Endodermal cell (in vitro differentiated cells): ENCODE measurements around the gene TMED4. TPM values are rescaled to one million over a fixed set of nuclear protein-coding genes. Genes with fewer than 3 reads are reported as not detected.
"Not testable (repeated sequence)": the region's sequence is repeated elsewhere in the genome, so short reads cannot be mapped to it uniquely, and the experiment has no call there.

ENCODE experiments used
- DNase-seq: peaks from one replicate; pipeline ENCODE4 v3.0.0-alpha.2; 2017
- H3K27ac ChIP-seq: 2 replicates; pipeline ENCODE4 v1.5.1; 2013; ENCODE audit warnings: mild to moderate bottlenecking, low read depth, low read length, moderate library complexity
- H3K27me3 ChIP-seq: 2 replicates; pipeline ENCODE4 v1.6.1; 2013; ENCODE audit warnings: mild to moderate bottlenecking, low read length, moderate library complexity; ENCODE audit not compliant: insufficient read depth, control insufficient read depth, poor library complexity, severe bottlenecking
- H3K36me3 ChIP-seq: 2 replicates; pipeline ENCODE4 v1.7.0; 2013; ENCODE audit warnings: mild to moderate bottlenecking, low read length, moderate library complexity; ENCODE audit not compliant: control insufficient read depth, insufficient read depth
- H3K4me1 ChIP-seq: one replicate; pipeline ENCODE4 v1.7.0; 2013; ENCODE audit warnings: low read length; ENCODE audit not compliant: control insufficient read depth, insufficient read depth
- H3K4me3 ChIP-seq: 2 replicates; pipeline ENCODE4 v1.5.1; 2013; ENCODE audit warnings: mild to moderate bottlenecking, low read length, moderate library complexity
- H3K9ac ChIP-seq: 2 replicates; pipeline ENCODE4 v1.6.1; 2013; ENCODE audit warnings: mild to moderate bottlenecking, low read length, moderate library complexity; ENCODE audit not compliant: poor library complexity, severe bottlenecking; ENCODE audit errors: extremely low read depth
- H3K9me3 ChIP-seq: 2 replicates; pipeline ENCODE4 v1.6.1; 2013; ENCODE audit warnings: mild to moderate bottlenecking, low read length, moderate library complexity; ENCODE audit not compliant: control insufficient read depth
- H3K27ac Mint-ChIP-seq: 2 replicates; pipeline ENCODE4 v1.8.0; 2020; ENCODE audit warnings: mixed read lengths
- H3K27me3 Mint-ChIP-seq: 2 replicates; pipeline ENCODE4 v1.8.0; 2021; ENCODE audit warnings: mild to moderate bottlenecking, mixed read lengths; ENCODE audit not compliant: insufficient read depth
- H3K36me3 Mint-ChIP-seq: 2 replicates; pipeline ENCODE4 v1.8.0; 2020; ENCODE audit warnings: low read depth, mixed read lengths
- H3K4me1 Mint-ChIP-seq: 2 replicates; pipeline ENCODE4 v1.8.0; 2020; ENCODE audit warnings: mixed read lengths
- H3K4me3 Mint-ChIP-seq: 2 replicates; pipeline ENCODE4 v1.8.0; 2020; ENCODE audit warnings: mild to moderate bottlenecking, moderate library complexity, mixed read lengths
- H3K9me3 Mint-ChIP-seq: 2 replicates; pipeline ENCODE4 v1.8.0; 2020; ENCODE audit warnings: mild to moderate bottlenecking, mixed read lengths
- CTCF ChIP-seq: fragments of 200-600 bp; sonication (generic); conservative IDR thresholded peaks from 2 replicates; pipeline ENCODE4 v1.5.0; 2021; ENCODE audit warnings: antibody characterized with exemption, mild to moderate bottlenecking
- WGBS, 2 experiments: methylation state at CpG; one replicate each; pipeline versions ENCODE4 v1.1.5 to v1.1.7; 2013; ENCODE audit warnings: missing lambda C conversion rate in 2 of 2, mixed read lengths in 1 of 2; ENCODE audit not compliant: insufficient coverage in 1 of 2, insufficient read length in 1 of 2; 5-methylcytosine and 5-hydroxymethylcytosine counted together
- total RNA-seq, 2 donors: library from RNA; stranded (reverse); fragmentation: NEBNext Ultra II Directional in 1 of 2; extraction: Animal tissue kit (Norgen Biotek cat#: 25700) in 1 of 2; gene quantifications; 2 replicates in 1 of 2; 3 replicates in 1 of 2; pipeline ENCODE4 v1.2.1, GENCODE V29; 2021

TMED4 gene
- total RNA-seq, 2 donors from 2014 or later = 75.4 to 109 TPM

GRCh38 chr7:44555350-44555749 is 26.7 kb downstream of the TMED4 start:
- no peak overlapping the region for H3K27ac Mint-ChIP-seq
- no peaks in the 10 kb centered on the region for H3K4me1 Mint-ChIP-seq
- no peak overlapping the region for H3K4me3 ChIP-seq
- H3K27ac ChIP-seq = no peak overlapping the region
- no peaks in the 10 kb centered on the region for H3K4me1 ChIP-seq
- TF ChIP-seq CTCF = no peak
- no peak overlapping the region for H3K9ac ChIP-seq
- H3K27me3 Mint-ChIP-seq = peaks cover 9% of the 10 kb centered on the region
- H3K36me3 Mint-ChIP-seq = no peaks in the 10 kb centered on the region
- H3K9me3 Mint-ChIP-seq = peaks cover 4% of the 10 kb centered on the region
- H3K27me3 ChIP-seq = no peaks in the 10 kb centered on the region
- no peaks in the 10 kb centered on the region for H3K36me3 ChIP-seq
- no peaks in the 10 kb centered on the region for H3K9me3 ChIP-seq
- 83 to 95% methylated on average over 2 of the region's 2 CpGs for WGBS, 2 experiments
- DNase-seq = no peak
- H3K4me3 Mint-ChIP-seq = no peak overlapping the region

- H3K9me3 ChIP-seq, H3K4me3 ChIP-seq, H3K4me3 Mint-ChIP-seq, H3K36me3 ChIP-seq, H3K27ac ChIP-seq, H3K27ac Mint-ChIP-seq, H3K9me3 Mint-ChIP-seq, H3K4me1 Mint-ChIP-seq, H3K36me3 Mint-ChIP-seq, H3K4me1 ChIP-seq, H3K9ac ChIP-seq, H3K27me3 ChIP-seq, DNase-seq: not testable (repeated sequence)
- peaks cover 11% of the 10 kb centered on the region for H3K27me3 Mint-ChIP-seq
- 92% methylated on average over 2 of the region's 3 CpGs; no CpG with 5 or more reads in 1 of the 2 experiments for WGBS, 2 experiments
Observed at GRCh38 chr7:44552473-44553005, 29.5 kb downstream of the TMED4 start.

GRCh38 chr7:44549457-44549856 is 32.6 kb downstream of the TMED4 start:
- no peak for TF ChIP-seq CTCF
- Mint-ChIP-seq H3K27ac (no peak overlapping the region), H3K9me3 (no peaks in the 10 kb centered on the region)

GRCh38 chr7:44548893-44549292 is 33.1 kb downstream of the TMED4 start:
- H3K9ac ChIP-seq = no peak overlapping the region
- H3K4me3 Mint-ChIP-seq = no peak overlapping the region
- H3K4me1 Mint-ChIP-seq = peaks cover 3% of the 10 kb centered on the region
- no peak overlapping the region for H3K27ac Mint-ChIP-seq
- H3K36me3 Mint-ChIP-seq = no peaks in the 10 kb centered on the region
- no peak for DNase-seq
- no peaks in the 10 kb centered on the region for H3K36me3 ChIP-seq
- H3K9me3 Mint-ChIP-seq = no peaks in the 10 kb centered on the region
- TF ChIP-seq CTCF = no peak
- peaks cover 8% of the 10 kb centered on the region for H3K27me3 ChIP-seq
- H3K27me3 Mint-ChIP-seq = peaks cover 5% of the 10 kb centered on the region
- no peaks in the 10 kb centered on the region for H3K9me3 ChIP-seq
- no peaks in the 10 kb centered on the region for H3K4me1 ChIP-seq
- H3K4me3 ChIP-seq = no peak overlapping the region
- 100% methylated on average over 1 to 2 of the region's 3 CpGs for WGBS, 2 experiments
- H3K27ac ChIP-seq = no peak overlapping the region

More at GRCh38 chr7:44549457-44549856, 32.6 kb downstream of the TMED4 start:
- 82 to 85% methylated on average over 2 to 3 of the region's 3 CpGs for WGBS, 2 experiments
- Histone ChIP-seq H3K9ac (no peak overlapping the region), H3K4me3 (no peak overlapping the region), H3K36me3 (no peaks in the 10 kb centered on the region), H3K27ac (no peak overlapping the region), H3K9me3 (no peaks in the 10 kb centered on the region), H3K27me3 (peaks cover 8% of the 10 kb centered on the region), H3K4me1 (no peaks in the 10 kb centered on the region)
- no peak for DNase-seq
- Mint-ChIP-seq H3K4me1 (peaks cover 3% of the 10 kb centered on the region), H3K27me3 (peaks cover 5% of the 10 kb centered on the region), H3K36me3 (no peaks in the 10 kb centered on the region), H3K4me3 (no peak overlapping the region)
